Neuronal stem cell (in vitro differentiated cells): Measurements from ENCODE around the gene UPK1A.

Experiments
- DNase-seq: peaks from one replicate; pipeline ENCODE4 v3.0.0-alpha.2; 2013; ENCODE audit warnings: low spot score
- H2AFZ ChIP-seq: one replicate; pipeline ENCODE4 v1.6.1; 2013; ENCODE audit warnings: mild to moderate bottlenecking, low read length, inconsistent platforms
- H2AK5ac ChIP-seq: 2 replicates; pipeline ENCODE4 v1.6.1; 2013; ENCODE audit warnings: low read depth, mild to moderate bottlenecking, inconsistent platforms, low read length, moderate library complexity, mixed read lengths
- H2BK120ac ChIP-seq: 2 replicates; pipeline ENCODE4 v1.6.1; 2013; ENCODE audit warnings: low read depth, mild to moderate bottlenecking, inconsistent platforms, low read length, moderate library complexity, mixed read lengths
- H2BK12ac ChIP-seq: one replicate; pipeline ENCODE4 v1.6.1; 2013; ENCODE audit warnings: low read length, inconsistent platforms
- H2BK15ac ChIP-seq: 2 replicates; pipeline ENCODE4 v1.6.1; 2013; ENCODE audit warnings: mild to moderate bottlenecking, low read length, inconsistent platforms, mixed read lengths
- H2BK5ac ChIP-seq: one replicate; pipeline ENCODE4 v1.6.1; 2013; ENCODE audit warnings: inconsistent platforms, mild to moderate bottlenecking, low read length, moderate library complexity
- H3K14ac ChIP-seq: one replicate; pipeline ENCODE4 v1.6.1; 2013; ENCODE audit warnings: low read length, inconsistent platforms
- H3K18ac ChIP-seq: 2 replicates; pipeline ENCODE4 v1.6.1; 2013; ENCODE audit warnings: low read length, inconsistent platforms
- H3K23ac ChIP-seq: 2 replicates; pipeline ENCODE4 v1.6.1; 2013; ENCODE audit warnings: low read depth, mild to moderate bottlenecking, mixed read lengths, low read length, inconsistent platforms; ENCODE audit not compliant: poor library complexity
- H3K27ac ChIP-seq: replicated peaks from 3 replicates; pipeline ENCODE4 v1.5.1; 2013; ENCODE audit warnings: low read length, inconsistent platforms
- H3K27me3 ChIP-seq, 3 experiments: 2 replicates each; pipeline ENCODE4 v1.6.1; 2013; ENCODE audit warnings: low read length in 3 of 3, mild to moderate bottlenecking in 2 of 3, inconsistent platforms in 1 of 3, low read depth in 1 of 3, mixed read lengths in 1 of 3, moderate library complexity in 1 of 3; ENCODE audit not compliant: control insufficient read depth in 3 of 3, insufficient read depth in 3 of 3
- H3K36me3 ChIP-seq, 2 donors: replicated peaks in 1 of 2; 2 replicates each; pipeline ENCODE4 v1.6.1; 2013; ENCODE audit warnings: low read length in 2 of 2; ENCODE audit not compliant: control insufficient read depth in 2 of 2, insufficient read depth in 2 of 2
- H3K4ac ChIP-seq: 2 replicates; pipeline ENCODE4 v1.6.1; 2013; ENCODE audit warnings: inconsistent platforms, mild to moderate bottlenecking, low read length, moderate library complexity
- H3K4me1 ChIP-seq, 2 donors: 1 replicate in 1 of 2; 2 replicates in 1 of 2; pipeline ENCODE4 v1.6.1; 2013; ENCODE audit warnings: low read length in 2 of 2, low read depth in 1 of 2; ENCODE audit not compliant: control insufficient read depth in 2 of 2, insufficient read depth in 1 of 2
- H3K4me2 ChIP-seq: one replicate; pipeline ENCODE4 v1.6.1; 2013; ENCODE audit warnings: mild to moderate bottlenecking, low read length, inconsistent platforms; ENCODE audit not compliant: insufficient read depth, poor library complexity, severe bottlenecking
- H3K4me3 ChIP-seq, 2 donors: 2 replicates each; pipeline ENCODE4 v1.5.1; 2013; ENCODE audit warnings: low read length in 2 of 2, mild to moderate bottlenecking in 2 of 2, inconsistent platforms in 1 of 2, moderate library complexity in 1 of 2
- H3K79me1 ChIP-seq: one replicate; pipeline ENCODE4 v1.6.1; 2013; ENCODE audit warnings: low read depth, mild to moderate bottlenecking, inconsistent platforms, low read length, moderate library complexity
- H3K9ac ChIP-seq: one replicate; pipeline ENCODE4 v1.6.1; 2013; ENCODE audit warnings: mild to moderate bottlenecking, low read depth, low read length, inconsistent platforms; ENCODE audit not compliant: poor library complexity
- H3K9me3 ChIP-seq, 2 donors: replicated peaks in 1 of 2; 2 replicates each; pipeline versions ENCODE3 to v1.6.1; 2013; ENCODE audit warnings: low read length in 2 of 2, mild to moderate bottlenecking in 2 of 2, inconsistent platforms in 1 of 2, low read depth in 1 of 2, mixed read lengths in 1 of 2, moderate library complexity in 1 of 2; ENCODE audit not compliant: control insufficient read depth in 2 of 2, insufficient read depth in 1 of 2
- H4K8ac ChIP-seq: one replicate; pipeline ENCODE4 v1.6.1; 2013; ENCODE audit warnings: low read depth, mild to moderate bottlenecking, inconsistent platforms, low read length, moderate library complexity
- H4K91ac ChIP-seq: one replicate; pipeline ENCODE4 v1.6.1; 2013; ENCODE audit warnings: low read length, low read depth, mild to moderate bottlenecking, inconsistent platforms; ENCODE audit not compliant: poor library complexity
- WGBS, 2 donors: extraction: QIAGEN DNeasy Blood & Tissue Kit; methylation state at CpG; one replicate each; pipeline ENCODE4 v1.1.7; 2013; ENCODE audit warnings: missing lambda C conversion rate in 2 of 2, mixed read lengths in 1 of 2; ENCODE audit not compliant: insufficient read length in 2 of 2, insufficient replicate concordance in 1 of 2; ENCODE audit errors: extremely low coverage in 2 of 2; 5-methylcytosine and 5-hydroxymethylcytosine counted together

Gene UPK1A

DNA sequence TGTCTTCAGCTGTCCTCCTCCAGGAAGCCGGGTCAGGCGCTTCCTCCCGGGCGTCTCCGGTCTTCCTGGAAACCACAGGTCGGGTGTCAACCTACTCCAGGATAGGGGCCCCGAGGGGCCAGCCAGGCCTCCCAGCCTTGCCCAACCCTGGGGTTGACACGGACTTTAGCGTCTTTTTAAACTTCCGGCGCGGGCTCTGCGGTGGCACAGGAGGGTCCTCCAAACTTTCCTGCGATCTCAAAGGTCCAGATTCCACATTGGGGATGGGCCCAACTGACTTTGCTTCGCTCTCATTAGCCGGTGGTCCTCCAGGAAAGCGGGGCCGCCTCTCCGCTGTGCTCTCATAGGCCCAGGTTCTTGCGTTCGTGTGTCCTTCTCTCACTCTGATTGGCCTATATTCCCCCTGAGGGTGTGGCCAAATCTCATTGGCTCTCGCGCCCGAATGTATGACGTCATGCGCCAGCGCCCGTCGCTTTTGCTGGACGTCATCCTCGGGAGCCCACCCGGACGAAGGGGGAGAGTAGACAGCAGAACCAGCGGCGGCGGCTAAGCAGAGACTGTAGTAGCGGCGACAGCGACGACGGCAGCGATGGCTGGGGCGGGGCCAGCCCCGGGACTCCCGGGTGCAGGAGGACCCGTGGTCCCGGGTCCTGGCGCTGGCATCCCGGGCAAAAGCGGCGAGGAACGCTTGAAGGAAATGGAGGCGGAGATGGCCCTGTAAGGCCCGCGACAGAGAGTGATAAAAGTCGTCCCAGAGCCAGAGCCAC lies 37.6 kb upstream of the UPK1A start, which contains the start of gene RBM42:
Gene RBM42 (plus strand): TSS at position 472 of the 767 bp plus-strand sequence. CDS start 118 bp downstream, at position 590.
- no peaks in the 10 kb centered on the region for H3K27me3 ChIP-seq
- no peak within 1 kb of the TSS for H3K14ac ChIP-seq
- H4K8ac ChIP-seq = no peak within 1 kb of the TSS
- peaks cover 3% of the 10 kb centered on the region for H3K79me1 ChIP-seq
- H2BK5ac ChIP-seq = peak within 1 kb of the TSS; percentile 11
- no peak within 1 kb of the TSS for H2BK15ac ChIP-seq
- peak within 1 kb of the TSS; percentile 86 for H2AFZ ChIP-seq
- H3K9me3 ChIP-seq = no peaks in the 10 kb centered on the region
- H3K27ac ChIP-seq = peak within 1 kb of the TSS; percentile 67
- H3K4me3 ChIP-seq = peak within 1 kb of the TSS; percentile 62 to 96
- no peak within 1 kb of the TSS for H2BK12ac ChIP-seq
- peak within 1 kb of the TSS; percentile 85 for H3K23ac ChIP-seq
- H2AK5ac ChIP-seq = peak within 1 kb of the TSS; percentile 16
- no peak within 1 kb of the TSS for H4K91ac ChIP-seq
- no peak within 1 kb of the TSS for H2BK120ac ChIP-seq
- peak within 1 kb of the TSS; percentile 94 for H3K4me2 ChIP-seq
- H3K9ac ChIP-seq = peak within 1 kb of the TSS; percentile 85
- peak within 1 kb of the TSS; percentile 8 for H3K4ac ChIP-seq
- peaks cover 5% of the 10 kb centered on the region in 2 donors for H3K4me1 ChIP-seq
- H3K36me3 ChIP-seq = peaks cover 23 to 36% of the 10 kb centered on the region in 2 donors
- peak; percentile 99 for DNase-seq
- H3K18ac ChIP-seq = peak within 1 kb of the TSS; percentile 65
- no CpG with 5 or more reads among the region's 56 CpGs for WGBS, 2 donors

DNA sequence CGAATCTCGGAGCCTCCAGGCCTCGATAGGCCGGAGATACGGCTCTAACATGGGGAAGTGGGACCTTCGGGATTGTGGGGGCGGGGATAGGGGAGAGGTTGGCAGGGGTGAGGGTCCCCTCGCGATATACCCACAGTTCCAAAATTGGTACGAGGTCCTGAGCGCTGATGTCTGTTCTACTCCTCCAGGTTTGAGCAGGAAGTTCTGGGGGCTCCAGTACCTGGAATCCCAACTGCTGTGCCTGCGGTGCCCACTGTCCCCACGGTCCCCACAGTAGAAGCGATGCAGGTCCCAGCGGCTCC lies 37.0 kb upstream of the UPK1A start:
- peak overlapping the region; percentile 16 for H2AK5ac ChIP-seq
- H3K4me2 ChIP-seq = peak overlapping the region; percentile 94
- peak overlapping the region; percentile 5 for H3K18ac ChIP-seq
- DNase-seq = no peak
- peaks cover 3% of the 10 kb centered on the region for H3K79me1 ChIP-seq
- no peak overlapping the region for H2BK12ac ChIP-seq
- peaks cover 28 to 41% of the 10 kb centered on the region in 2 donors for H3K36me3 ChIP-seq
- no peak overlapping the region for H3K14ac ChIP-seq
- H3K23ac ChIP-seq = peak overlapping the region; percentile 85
- no peak overlapping the region for H4K91ac ChIP-seq
- H2AFZ ChIP-seq = peak overlapping the region; percentile 86
- no CpG with 5 or more reads among the region's 15 CpGs for WGBS, 2 donors
- no peak overlapping the region for H4K8ac ChIP-seq
- peak overlapping the region; percentile 62 to 96 for H3K4me3 ChIP-seq
- no peak overlapping the region for H2BK120ac ChIP-seq
- H3K27me3 ChIP-seq = no peaks in the 10 kb centered on the region
- H3K4me1 ChIP-seq = peaks cover 5% of the 10 kb centered on the region in 2 donors
- peak overlapping the region; percentile 85 for H3K9ac ChIP-seq
- H3K9me3 ChIP-seq = no peaks in the 10 kb centered on the region
- H2BK15ac ChIP-seq = no peak overlapping the region
- peak overlapping the region; percentile 11 for H2BK5ac ChIP-seq
- H3K27ac ChIP-seq = no peak overlapping the region
- H3K4ac ChIP-seq = peak overlapping the region; percentile 8

DNA sequence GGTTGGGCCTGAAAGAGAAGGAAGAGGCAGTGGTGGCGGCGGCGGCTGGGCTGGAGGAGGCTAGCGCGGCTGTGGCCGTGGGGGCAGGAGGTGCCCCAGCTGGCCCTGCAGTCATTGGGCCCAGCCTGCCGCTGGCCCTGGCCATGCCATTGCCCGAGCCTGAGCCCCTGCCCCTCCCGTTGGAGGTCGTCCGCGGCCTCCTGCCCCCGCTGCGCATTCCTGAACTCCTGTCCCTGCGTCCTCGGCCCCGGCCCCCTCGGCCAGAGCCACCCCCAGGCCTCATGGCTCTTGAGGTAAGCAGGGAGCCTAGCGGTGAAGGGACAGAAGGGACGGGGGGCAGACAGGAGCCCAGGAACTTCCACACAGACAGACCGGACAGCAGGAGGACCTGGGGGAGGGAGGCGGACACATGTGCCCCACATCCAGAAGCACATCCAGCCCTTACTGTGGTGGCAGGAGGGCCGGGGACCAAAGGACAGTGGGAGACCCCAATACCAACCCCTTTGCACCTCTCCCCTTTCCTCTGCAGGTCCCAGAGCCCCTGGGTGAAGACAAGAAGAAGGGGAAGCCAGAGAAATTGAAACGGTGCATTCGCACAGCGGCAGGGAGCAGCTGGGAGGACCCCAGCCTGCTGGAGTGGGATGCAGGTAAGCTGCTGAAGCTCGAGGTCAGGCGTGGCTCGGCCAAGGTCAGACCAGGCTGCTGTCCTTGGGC lies 32.4 kb upstream of the UPK1A start:
- Histone ChIP-seq H3K79me1 (peaks cover 3% of the 10 kb centered on the region), H4K91ac (no peak overlapping the region), H3K4ac (no peak overlapping the region), H3K9ac (peak overlapping the region; percentile 40), H3K18ac (no peak overlapping the region), H3K36me3 (peaks cover 44 to 85% of the 10 kb centered on the region in 2 donors), H4K8ac (no peak overlapping the region), H3K23ac (peak overlapping the region; percentile 27), H2BK12ac (no peak overlapping the region), H3K4me1 (peaks cover 5 to 6% of the 10 kb centered on the region in 2 donors), H2AFZ (no peak overlapping the region), H3K27ac (no peak overlapping the region), H2AK5ac (no peak overlapping the region), H3K14ac (no peak overlapping the region), H3K4me2 (no peak overlapping the region), H2BK120ac (no peak overlapping the region), H2BK15ac (no peak overlapping the region), H3K27me3 (no peaks in the 10 kb centered on the region), H3K9me3 (no peaks in the 10 kb centered on the region), H2BK5ac (no peak overlapping the region), H3K4me3 (no peak overlapping the region)
- DNase-seq = no peak
- no CpG with 5 or more reads among the region's 29 CpGs for WGBS, 2 donors

DNA sequence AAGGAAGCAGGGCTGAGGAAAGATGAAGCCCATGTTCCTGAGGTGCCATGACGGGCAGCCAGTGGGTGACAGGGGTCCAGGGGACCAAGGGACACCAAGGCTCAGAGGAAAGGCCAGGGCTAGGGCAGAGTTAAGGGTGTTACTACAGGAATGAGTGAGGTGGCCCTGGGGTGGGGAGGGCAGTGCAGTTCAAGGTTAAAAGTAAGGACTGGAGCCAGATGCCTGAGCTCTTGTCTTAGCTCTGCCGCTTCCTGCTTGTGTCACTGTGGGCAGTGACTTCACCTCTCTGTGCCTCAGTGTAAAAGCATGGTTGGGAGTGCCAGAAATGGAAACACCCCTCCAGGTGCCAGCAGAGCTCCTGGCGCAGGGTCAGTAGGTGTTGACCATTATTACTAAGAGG lies 29.7 kb upstream of the UPK1A start:
- Histone ChIP-seq H3K18ac (no peak overlapping the region), H4K8ac (no peak overlapping the region), H2BK12ac (no peak overlapping the region), H2AFZ (no peak overlapping the region), H3K27ac (no peak overlapping the region), H3K9me3 (no peaks in the 10 kb centered on the region), H2BK15ac (no peak overlapping the region), H3K4me1 (peaks cover 8 to 11% of the 10 kb centered on the region in 2 donors), H3K4me2 (no peak overlapping the region), H3K36me3 (peaks cover 32 to 70% of the 10 kb centered on the region in 2 donors), H2BK5ac (no peak overlapping the region), H3K14ac (no peak overlapping the region), H3K79me1 (no peaks in the 10 kb centered on the region), H3K9ac (peak overlapping the region; percentile 30), H3K23ac (peak overlapping the region; percentile 10), H3K4me3 (no peak overlapping the region), H3K27me3 (no peaks in the 10 kb centered on the region), H2AK5ac (no peak overlapping the region), H4K91ac (no peak overlapping the region), H3K4ac (no peak overlapping the region), H2BK120ac (no peak overlapping the region)
- DNase-seq = no peak
- whole genome bisulfite sequencing, 2 donors = no CpG with 5 or more reads among the region's 3 CpGs
